A549 (cell line): Measurements from ENCODE around the gene KRTDAP. TPM values are rescaled to one million over a fixed set of nuclear protein-coding genes. Genes with fewer than 3 reads are reported as not detected.

Experiments used
- ATAC-seq, 2 experiments: fragments of 200-7000 bp in 1 of 2; fragments of >200 bp in 1 of 2; cut with Nextera tagmentation in 1 of 2; cut with Tn5 transposase in 1 of 2; 3 replicates each; pipeline versions ENCODE4 v1.8.0 to v1.9.1; 2018 to 2020; ENCODE audit warnings: mild to moderate bottlenecking in 1 of 2, moderate library complexity in 1 of 2
- CTCF ChIA-PET: fragments of 300-600 bp; sonication (Branson Sonifier 250); formaldehyde crosslinking; extraction: SDS; loops from one replicate; lab custom pipeline; 2021; ENCODE audit warnings: antibody characterized with exemption, inconsistent platforms; lab: Yijun Ruan, JAX
- POLR2A ChIA-PET: fragments of 350-600 bp; formaldehyde crosslinking; extraction: SDS; loops from one replicate; lab custom pipeline; 2021; ENCODE audit warnings: antibody characterized with exemption, inconsistent platforms; lab: Yijun Ruan, JAX
- DNase-seq, 2 experiments: peaks; one replicate each; pipeline versions ENCODE4 v3.0.0 to v3.0.0-alpha.2; 2011 to 2016; ENCODE audit warnings: low read depth in 1 of 2, low spot score in 1 of 2
- FAIRE-seq: peaks from 2 replicates; lab custom pipeline; 2011; peaks lifted over from hg19 to GRCh38; lab: Jason Lieb, UNC
- H3K27ac ChIP-seq, 2 experiments: fragments of >200 bp; sonication (Bioruptor Twin); formaldehyde crosslinking; 3 replicates each; pipeline ENCODE4 v1.5.1; 2016 to 2017
- H3K4me1 ChIP-seq: fragments of >200 bp; sonication (Bioruptor Twin); formaldehyde crosslinking; 3 replicates; pipeline ENCODE4 v1.6.1; 2016
- H3K4me2 ChIP-seq: fragments of >200 bp; sonication (Bioruptor Twin); formaldehyde crosslinking; 3 replicates; pipeline ENCODE4 v1.6.1; 2016
- H3K4me3 ChIP-seq: fragments of >200 bp; sonication (Bioruptor Twin); formaldehyde crosslinking; 3 replicates; pipeline ENCODE4 v1.5.1; 2016
- H3K9me3 ChIP-seq: fragments of >200 bp; sonication (Bioruptor Twin); formaldehyde crosslinking; 3 replicates; pipeline ENCODE4 v1.6.1; 2016
- CBX8 ChIP-seq: fragments of 200-600 bp; sonication (generic); IDR thresholded peaks from 2 replicates; pipeline ENCODE4 v1.6.1; 2016
- HDAC2 ChIP-seq: fragments of 200-600 bp; sonication (generic); IDR thresholded peaks from 2 replicates; pipeline ENCODE4 v1.6.1; 2016
- HEYL ChIP-seq: fragments of 250-450 bp; sonication (Bioruptor Pico); IDR thresholded peaks from 2 replicates; pipeline ENCODE4 v1.8.0; 2021; ENCODE audit warnings: mild to moderate bottlenecking, moderate library complexity
- HOXA7 ChIP-seq: fragments of 250-450 bp; sonication (Bioruptor Pico); IDR thresholded peaks from 2 replicates; pipeline ENCODE4 v1.5.0; 2020; ENCODE audit warnings: mild to moderate bottlenecking, moderate library complexity
- HOXB13 ChIP-seq: fragments of 250-450 bp; sonication (Bioruptor Pico); IDR thresholded peaks from 2 replicates; pipeline ENCODE4 v1.5.0; 2020; ENCODE audit warnings: low read depth, mild to moderate bottlenecking, moderate library complexity
- KDM1A ChIP-seq: fragments of 200-600 bp; sonication (generic); IDR thresholded peaks from 2 replicates; pipeline ENCODE4 v1.6.1; 2016; ENCODE audit warnings: low read depth, mild to moderate bottlenecking
- MAFK ChIP-seq: fragments of 450-650 bp; IDR thresholded peaks from 2 replicates; pipeline ENCODE4 v1.6.1; 2014; ENCODE audit not compliant: partially characterized antibody
- MAZ ChIP-seq: fragments of 150-350 bp; IDR thresholded peaks from 2 replicates; pipeline ENCODE4 v1.6.1; 2014; ENCODE audit warnings: antibody characterized with exemption, low read depth, low read length, borderline replicate concordance
- NR3C1 ChIP-seq: fragments of >200 bp; sonication (Bioruptor Twin); formaldehyde crosslinking; IDR thresholded peaks from 3 replicates; pipeline ENCODE4 v1.6.1; 2017
- POLR2A ChIP-seq: IDR thresholded peaks from 2 replicates; pipeline ENCODE4 v1.6.1; 2012; ENCODE audit warnings: mild to moderate bottlenecking, low read length
- RAD21 ChIP-seq, 2 experiments: fragments of >200 bp in 1 of 2; sonication (Bioruptor Twin) in 1 of 2; formaldehyde crosslinking in 1 of 2; IDR thresholded peaks in 1 of 2; conservative IDR thresholded peaks in 1 of 2; 2 replicates in 1 of 2; 3 replicates in 1 of 2; pipeline ENCODE4 v1.6.1; 2012 to 2018; ENCODE audit warnings: inconsistent platforms in 1 of 2
- RARB ChIP-seq: fragments of 250-450 bp; sonication (Bioruptor Pico); IDR thresholded peaks from 2 replicates; pipeline ENCODE4 v1.8.0; 2021; ENCODE audit warnings: mild to moderate bottlenecking, moderate library complexity
- RNF2 ChIP-seq: fragments of 200-600 bp; sonication (generic); IDR thresholded peaks from 2 replicates; pipeline ENCODE4 v1.6.1; 2016; ENCODE audit warnings: low read depth, mild to moderate bottlenecking, antibody characterized with exemption, moderate library complexity, borderline replicate concordance
- SMC3 ChIP-seq: fragments of >200 bp; sonication (Bioruptor Twin); formaldehyde crosslinking; IDR thresholded peaks from 3 replicates; pipeline ENCODE4 v1.6.1; 2018; ENCODE audit warnings: inconsistent platforms
- SREBF2 ChIP-seq: fragments of 450-650 bp; IDR thresholded peaks from 2 replicates; pipeline ENCODE4 v1.6.1; 2014; ENCODE audit warnings: mild to moderate bottlenecking, moderate library complexity
- TFCP2L1 ChIP-seq: fragments of 250-450 bp; sonication (Bioruptor Pico); IDR thresholded peaks from 2 replicates; pipeline ENCODE4 v1.5.0; 2021; ENCODE audit warnings: mild to moderate bottlenecking
- TP53 ChIP-seq: fragments of 250-450 bp; sonication (Bioruptor Pico); IDR thresholded peaks from 2 replicates; pipeline ENCODE4 v1.5.0; 2021; ENCODE audit warnings: mild to moderate bottlenecking, moderate library complexity
- ZFP36 ChIP-seq: fragments of 450-650 bp; IDR thresholded peaks from 2 replicates; pipeline ENCODE4 v1.6.1; 2014; ENCODE audit warnings: borderline replicate concordance; ENCODE audit not compliant: partially characterized antibody
- ZNF302 ChIP-seq: fragments of 250-450 bp; sonication (Bioruptor Pico); IDR thresholded peaks from 2 replicates; pipeline ENCODE4 v1.9.0; 2021; ENCODE audit warnings: inconsistent platforms, mild to moderate bottlenecking, moderate library complexity
- ZSCAN20 ChIP-seq: fragments of 250-450 bp; sonication (Bioruptor Pico); IDR thresholded peaks from 2 replicates; pipeline ENCODE4 v1.8.0; 2022; ENCODE audit warnings: mild to moderate bottlenecking, moderate library complexity
- WGBS: methylation state at CpG from one replicate; pipeline ENCODE4 v1.1.6; 2017; ENCODE audit errors: missing lambda C conversion rate; 5-methylcytosine and 5-hydroxymethylcytosine counted together
- polyA plus RNA-seq, 4 experiments: library from polyadenylated mRNA; depleted of rRNA in 3 of 4; stranded (reverse); fragments of >200 nt; fragmentation: RNase III in 1 of 4; extraction: RNeasy Plus Mini Kit Qiagen cat#74134 plus additional on column Dnase treatment in 1 of 4; gene quantifications; 2 replicates in 3 of 4; 3 replicates in 1 of 4; pipeline ENCODE4 v1.2.3, GENCODE V29; 2011 to 2017

KRTDAP gene
- polyA plus RNA-seq, 2 of the 4 experiments (the other 2 are of a cell fraction): not detected

DNA sequence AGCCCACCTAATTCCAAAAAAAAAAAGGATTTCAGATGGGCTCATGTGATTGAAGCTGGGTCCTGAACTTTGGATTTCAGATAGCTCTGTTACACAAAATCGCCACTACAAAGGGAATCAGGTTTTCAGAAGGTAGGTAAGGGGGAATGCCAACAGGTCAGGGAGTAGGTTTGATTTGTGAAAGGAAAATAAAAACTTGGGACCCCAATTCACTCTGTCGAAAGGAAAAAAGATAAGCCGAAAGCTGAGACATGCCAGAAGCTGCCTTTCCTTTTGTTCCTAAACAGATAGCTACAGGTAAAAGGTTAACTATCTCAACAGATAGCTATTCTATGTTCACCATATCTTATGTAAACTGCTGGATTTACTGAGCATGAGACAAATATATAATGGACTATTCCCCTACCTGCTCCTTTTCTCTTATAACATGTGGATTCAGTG lies 4.0 kb downstream of the KRTDAP start:
- CTCF ChIA-PET: interaction anchor here (0.9 to 8.6 kb wide), 11 partner anchors 8 to 473 kb away, joined by 3 to 86 read pairs (median 10); no protein-coding TSS in a partner anchor
- DNase-seq (no peak), ATAC-seq (no peak), FAIRE-seq (no peak)
- peaks cover 4% of the 10 kb centered on the region; the same call in 1 of the 3 replicates for H3K9me3 ChIP-seq
- POLR2A ChIA-PET: interaction anchor here (0.6 kb wide), 1 partner anchor 258 kb away, joined by 3 read pairs; the partner anchor contains the start of gene FAM187B
- WGBS: 75% methylated on average over 3 of the region's 3 CpGs
- H3K4me1 ChIP-seq: no peaks in the 10 kb centered on the region
- no peak for TF ChIP-seq MAFK
- TF ChIP-seq CBX8: no peak
- TF ChIP-seq ZFP36: no peak
- no peak for TF ChIP-seq HEYL
- no peak for TF ChIP-seq HOXB13 (CRISPR knock-in tag)
- no peak for TF ChIP-seq RAD21 (conservative IDR thresholded peaks at IDR 0.05 in 1 of 2, IDR thresholded peaks at IDR 0.05 in 1 of 2)
- no peak for TF ChIP-seq HDAC2
- no peak for TF ChIP-seq NR3C1
- no peak for TF ChIP-seq ZNF302 (CRISPR knock-in tag)
- no peak for TF ChIP-seq HOXA7
- TF ChIP-seq TFCP2L1 (CRISPR knock-in tag): no peak
- TF ChIP-seq RNF2: no peak
- TF ChIP-seq RARB (CRISPR knock-in tag): no peak
- TF ChIP-seq SREBF2: no peak
- TF ChIP-seq ZSCAN20 (CRISPR knock-in tag): no peak
- H3K27ac ChIP-seq: no peak overlapping the region
- no peak overlapping the region for H3K4me2 ChIP-seq
- no peak overlapping the region for H3K4me3 ChIP-seq

DNA sequence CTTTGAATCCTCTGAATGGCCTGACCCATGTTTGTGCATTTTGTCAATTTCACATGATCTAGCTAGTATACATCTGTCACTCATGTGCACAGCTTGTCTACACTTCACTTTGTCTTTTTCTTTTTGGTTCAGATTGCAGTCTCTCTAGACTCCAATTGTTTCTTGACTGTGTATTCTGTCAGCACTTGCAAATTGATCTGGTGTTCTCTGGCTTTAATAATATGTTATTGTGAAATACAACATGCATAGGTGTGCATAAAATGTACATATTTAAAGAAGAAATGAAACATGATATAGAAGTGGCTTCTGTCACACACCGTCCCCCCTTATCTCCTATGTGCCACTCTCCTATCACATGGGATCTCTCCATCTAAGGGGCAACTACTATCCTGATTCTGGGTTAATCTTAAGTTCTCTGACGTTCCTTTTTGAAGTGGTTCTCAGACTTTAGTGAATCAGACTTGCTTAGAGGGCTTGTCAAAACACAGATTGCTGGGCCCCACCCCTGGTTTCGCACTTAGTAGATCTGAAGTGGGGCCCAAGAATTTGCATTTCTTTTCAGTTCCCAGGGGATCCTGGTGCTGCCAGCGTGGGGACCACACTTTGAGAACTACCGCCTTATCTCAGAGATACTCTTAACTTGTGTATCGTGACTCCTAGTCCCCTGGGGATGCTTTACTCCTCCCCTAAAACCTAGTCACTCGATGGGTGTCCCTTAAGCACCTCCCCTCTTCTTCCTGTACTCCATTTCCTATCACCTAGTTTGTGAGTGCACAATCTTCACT lies 5.8 kb downstream of the KRTDAP start:
- TF ChIP-seq HDAC2: no peak
- TF ChIP-seq MAZ: no peak
- no peak for TF ChIP-seq NR3C1
- no peak for TF ChIP-seq ZNF302 (CRISPR knock-in tag)
- TF ChIP-seq TP53 (CRISPR knock-in tag): no peak
- no peak for TF ChIP-seq POLR2A
- no peak for TF ChIP-seq SMC3
- no peak for TF ChIP-seq ZSCAN20 (CRISPR knock-in tag)
- TF ChIP-seq, all 56 proteins: peak for 0
- 46% methylated on average over 7 of the region's 7 CpGs for WGBS
- Histone ChIP-seq H3K9me3 (peaks cover 4% of the 10 kb centered on the region; the same call in 1 of the 3 replicates), H3K4me1 (no peaks in the 10 kb centered on the region), H3K4me2 (no peak overlapping the region), H3K27ac (no peak overlapping the region), H3K4me3 (no peak overlapping the region)
- no peak for ATAC-seq
- ChIA-PET CTCF (interaction anchor here (0.6 to 8.6 kb wide), 5 partner anchors 11 to 131 kb away, joined by 3 to 86 read pairs (median 5); no protein-coding TSS in a partner anchor), POLR2A (no interaction called here)
- no peak for DNase-seq
- peak; percentile 85 for FAIRE-seq

- FAIRE-seq: no peak
- ChIA-PET POLR2A (no interaction called here), CTCF (interaction anchor here (8.6 kb wide), 1 partner anchor 13 kb away, joined by 86 read pairs; no protein-coding TSS in a partner anchor)
- H3K4me1 ChIP-seq: no peaks in the 10 kb centered on the region
- peaks cover 4% of the 10 kb centered on the region; the same call in 1 of the 3 replicates for H3K9me3 ChIP-seq
- WGBS: 39% methylated on average over 5 of the region's 5 CpGs
- DNase-seq: no peak
- no peak overlapping the region for H3K27ac ChIP-seq
- no peak overlapping the region for H3K4me2 ChIP-seq
- H3K4me3 ChIP-seq: no peak overlapping the region
- no peak for ATAC-seq
- TF ChIP-seq KDM1A: no peak
Observed at GRCh38 chr19:35483089-35483488, 7.2 kb downstream of the KRTDAP start.
